PC-3 (cell line): Measurements from ENCODE around the gene ZNF777. TPM values are rescaled to one million over a fixed set of nuclear protein-coding genes. Genes with fewer than 3 reads are reported as not detected.

Experiments
- ATAC-seq: fragments of 200-7000 bp; cut with Tn5 transposase; 2 replicates; pipeline ENCODE4 v1.9.1; 2020; ENCODE audit warnings: mild to moderate bottlenecking, moderate library complexity
- BruUV-seq: library from RNA; stranded (reverse); fragments of 400-500 nt; replicated peaks from 2 replicates; lab custom pipeline; 2021; lab: Mats Ljungman, UMichigan
- CTCF ChIA-PET: fragments of 300-600 bp; sonication (Branson Sonifier 250); formaldehyde crosslinking; loops from one replicate; lab custom pipeline; 2022; ENCODE audit warnings: antibody characterized with exemption; lab: Charles Lee
- POLR2A ChIA-PET: fragments of 300-600 bp; sonication (Branson Sonifier 250); formaldehyde crosslinking; loops from one replicate; lab custom pipeline; 2022; ENCODE audit warnings: antibody characterized with exemption; ENCODE audit not compliant: unreplicated experiment; lab: Charles Lee
- DNase-seq: peaks from one replicate; pipeline ENCODE4 v3.0.0-alpha.2; 2015
- H2AFZ ChIP-seq: fragments of 300-600 bp; sonication (generic); 2 replicates; pipeline ENCODE4 v1.6.0; 2016; ENCODE audit warnings: antibody characterized with exemption, low read length
- H3F3A ChIP-seq: fragments of 300-600 bp; sonication (generic); one replicate; pipeline ENCODE4 v1.6.0; 2017; ENCODE audit warnings: antibody characterized with exemption, low read length, control low read depth, mild to moderate bottlenecking; ENCODE audit not compliant: unreplicated experiment
- H3K27ac ChIP-seq: fragments of 300-600 bp; sonication (generic); 2 replicates; pipeline ENCODE4 v1.5.1; 2016; ENCODE audit warnings: mild to moderate bottlenecking, low read length
- H3K27me3 ChIP-seq: fragments of 300-600 bp; sonication (generic); 2 replicates; pipeline ENCODE4 v1.6.1; 2016; ENCODE audit warnings: low read length, mixed read lengths
- H3K36me3 ChIP-seq: fragments of 300-600 bp; sonication (generic); 2 replicates; pipeline ENCODE4 v1.6.1; 2016; ENCODE audit warnings: low read depth, mixed run types, low read length, mixed read lengths
- H3K4me1 ChIP-seq: fragments of 300-600 bp; sonication (generic); 2 replicates; pipeline ENCODE4 v1.5.1; 2016; ENCODE audit warnings: low read length; ENCODE audit not compliant: insufficient read depth
- H3K4me2 ChIP-seq: fragments of 300-600 bp; sonication (generic); 2 replicates; pipeline ENCODE4 v1.6.0; 2016; ENCODE audit warnings: low read length
- H3K4me3 ChIP-seq: fragments of 300-600 bp; sonication (generic); 2 replicates; pipeline ENCODE4 v1.5.1; 2016; ENCODE audit warnings: mild to moderate bottlenecking, low read length, mixed read lengths
- H3K79me2 ChIP-seq: fragments of 300-600 bp; sonication (generic); 2 replicates; pipeline ENCODE4 v1.6.1; 2017; ENCODE audit warnings: low read length, mixed read lengths
- H3K9ac ChIP-seq: fragments of 300-600 bp; sonication (generic); 2 replicates; pipeline ENCODE4 v1.6.0; 2016; ENCODE audit warnings: mild to moderate bottlenecking, low read length
- H3K9me2 ChIP-seq: fragments of 300-600 bp; sonication (generic); replicated peaks from 2 replicates; pipeline ENCODE4 v1.6.1; 2016; ENCODE audit warnings: mixed run types, low read length, mixed read lengths
- H3K9me3 ChIP-seq: fragments of 300-600 bp; sonication (generic); 2 replicates; pipeline ENCODE4 v1.6.1; 2016; ENCODE audit warnings: low read length, mixed read lengths
- H4K20me1 ChIP-seq: fragments of 300-600 bp; sonication (generic); 2 replicates; pipeline ENCODE4 v1.6.1; 2016; ENCODE audit warnings: low read length, mixed read lengths
- CTCF ChIP-seq: fragments of 300-600 bp; sonication (generic); conservative IDR thresholded peaks from 2 replicates; pipeline ENCODE4 v1.5.1; 2017; ENCODE audit warnings: antibody characterized with exemption, low read depth, mild to moderate bottlenecking, low read length
- EZH2 ChIP-seq: fragments of 300-600 bp; sonication (generic); IDR thresholded peaks from one replicate; pipeline ENCODE4 v1.6.1; 2017; ENCODE audit warnings: antibody characterized with exemption, mild to moderate bottlenecking, low read length; ENCODE audit not compliant: unreplicated experiment
- EZH2phosphoT487 ChIP-seq: fragments of 300-600 bp; sonication (generic); IDR thresholded peaks from 2 replicates; pipeline ENCODE4 v1.6.1; 2018; ENCODE audit warnings: mild to moderate bottlenecking, antibody characterized with exemption, low read length, borderline replicate concordance
- intact Hi-C: fragments of 100-400 bp; cut with micrococcal nuclease; formaldehyde crosslinking; loops from 2 replicates; pipeline ENCODE4 v1.9.0; 2023
- total RNA-seq: library from RNA; depleted of rRNA; stranded (reverse); fragments of >200 nt; gene quantifications from 2 replicates; pipeline ENCODE4 v1.2.3, GENCODE V29; 2014

Gene ZNF777
- total RNA-seq, 1 experiment from 2014 or later, result 9.9 TPM

GRCh38 chr7:149462101-149462520, 1.2 kb upstream of the ZNF777 start:
- Histone ChIP-seq H3K27ac (no peak overlapping the region), H2AFZ (no peak overlapping the region), H3F3A (no peaks in the 10 kb centered on the region), H4K20me1 (no peaks in the 10 kb centered on the region), H3K9ac (no peak overlapping the region), H3K27me3 (no peaks in the 10 kb centered on the region), H3K4me1 (peaks cover 11% of the 10 kb centered on the region; the same call in 1 of the 2 replicates), H3K9me2 (no peaks in the 10 kb centered on the region), H3K9me3 (peaks cover 10% of the 10 kb centered on the region; the same call in 1 of the 2 replicates), H3K36me3 (no peaks in the 10 kb centered on the region), H3K4me2 (no peak overlapping the region), H3K4me3 (no peak overlapping the region), H3K79me2 (peaks cover 28% of the 10 kb centered on the region)
- DNase-seq, result no peak
- ChIA-PET CTCF (no interaction called here), POLR2A (no interaction called here)
- intact Hi-C loops, result no loop called here
- ATAC-seq, result no peak
- TF ChIP-seq EZH2 (no peak), EZH2phosphoT487 (no peak), CTCF (no peak)
- no TSS peak for BruUV-seq

GRCh38 chr7:149459540-149460452, 1.1 kb downstream of the ZNF777 start:
- Histone ChIP-seq H3K79me2 (peaks cover 36% of the 10 kb centered on the region), H3F3A (no peaks in the 10 kb centered on the region), H3K4me1 (peaks cover 15% of the 10 kb centered on the region; the same call in 1 of the 2 replicates), H3K4me2 (peak overlapping the region; percentile 75), H3K9me2 (no peaks in the 10 kb centered on the region), H3K9ac (peak overlapping the region; percentile 57; the same call in 1 of the 2 replicates), H3K27ac (no peak overlapping the region), H3K9me3 (no peaks in the 10 kb centered on the region), H3K27me3 (no peaks in the 10 kb centered on the region), H3K4me3 (peak overlapping the region; percentile 76), H3K36me3 (peaks cover under 1% of the 10 kb centered on the region; the same call in 1 of the 2 replicates), H2AFZ (peak overlapping the region; percentile 55; the same call in 1 of the 2 replicates), H4K20me1 (no peaks in the 10 kb centered on the region)
- no peak for TF ChIP-seq EZH2
- TF ChIP-seq EZH2phosphoT487, result no peak
- TF ChIP-seq CTCF, result no peak
- DNase-seq (peak; percentile 15), ATAC-seq (peak; percentile 44)
- ChIA-PET POLR2A (interaction anchor here (0.5 kb wide), 1 partner anchor 166 kb away, joined by 27 read pairs; no protein-coding TSS in a partner anchor), CTCF (interaction anchor here (0.6 to 1.4 kb wide), 5 partner anchors 43 to 198 kb away, joined by 4 to 6 read pairs (median 5); no protein-coding TSS in a partner anchor)
- no TSS peak for BruUV-seq
- intact Hi-C loops, result loop anchor here (1.0 kb wide), 1 partner anchor 37 kb away; no protein-coding TSS in a partner anchor
